Osteoblast (primary cell): ENCODE results near the gene CDC14A. TPM values are rescaled to one million over a fixed set of nuclear protein-coding genes. Genes with fewer than 3 reads are reported as not detected.

Experiments
- DNase-seq: peaks from one replicate; pipeline ENCODE4 v3.0.0; 2011; ENCODE audit warnings: low spot score, mixed read lengths; ENCODE audit not compliant: insufficient read length; ENCODE audit errors: missing footprints
- H2AFZ ChIP-seq: 2 replicates; pipeline ENCODE4 v1.6.0; 2011; ENCODE audit warnings: mild to moderate bottlenecking, low read length
- H3K27ac ChIP-seq: 2 replicates; pipeline ENCODE4 v1.5.1; 2011; ENCODE audit warnings: mild to moderate bottlenecking, low read depth, low read length, moderate library complexity
- H3K27me3 ChIP-seq: 2 replicates; pipeline ENCODE4 v1.6.0; 2012; ENCODE audit warnings: mild to moderate bottlenecking, control low read depth, inconsistent platforms, low read length, moderate library complexity; ENCODE audit not compliant: insufficient read depth
- H3K36me3 ChIP-seq: 2 replicates; pipeline ENCODE4 v1.5.1; 2011; ENCODE audit warnings: mild to moderate bottlenecking, low read length, control low read depth, moderate library complexity; ENCODE audit not compliant: insufficient read depth
- H3K4me1 ChIP-seq: 2 replicates; pipeline ENCODE4 v1.5.1; 2011; ENCODE audit warnings: mild to moderate bottlenecking, low read length, control low read depth, moderate library complexity; ENCODE audit not compliant: insufficient read depth
- H3K4me2 ChIP-seq: 2 replicates; pipeline ENCODE4 v1.6.0; 2011; ENCODE audit warnings: mild to moderate bottlenecking, low read length; ENCODE audit not compliant: insufficient read depth
- H3K4me3 ChIP-seq: fragments of 200-600 bp; sonication (generic); 3 replicates; pipeline ENCODE4 v1.5.1; 2012; ENCODE audit warnings: mild to moderate bottlenecking, low read length, inconsistent platforms; ENCODE audit not compliant: insufficient read depth
- H3K79me2 ChIP-seq: 2 replicates; pipeline ENCODE4 v1.6.0; 2012; ENCODE audit warnings: mild to moderate bottlenecking, low read length, control low read depth, inconsistent platforms; ENCODE audit not compliant: insufficient read depth
- H3K9me3 ChIP-seq: 2 replicates; pipeline ENCODE4 v1.5.1; 2011; ENCODE audit warnings: low read depth, low read length, control low read depth
- H4K20me1 ChIP-seq: 2 replicates; pipeline ENCODE4 v1.6.0; 2012; ENCODE audit warnings: mild to moderate bottlenecking, low read length, control low read depth; ENCODE audit not compliant: insufficient read depth
- total RNA-seq: library from RNA; depleted of rRNA; stranded (reverse); fragments of >200 nt; gene quantifications from 2 replicates; pipeline ENCODE4 v1.2.3, GENCODE V29; 2012
- TF ChIP-seq, protein P1 (sequence below): IDR thresholded peaks from 2 replicates; pipeline ENCODE4 v1.5.1; 2011; ENCODE audit warnings: mild to moderate bottlenecking, low read depth, low read length, moderate library complexity; ENCODE audit errors: extremely low read depth

Gene CDC14A
- total RNA-seq, 1 donor, result 6.9 TPM

DNA sequence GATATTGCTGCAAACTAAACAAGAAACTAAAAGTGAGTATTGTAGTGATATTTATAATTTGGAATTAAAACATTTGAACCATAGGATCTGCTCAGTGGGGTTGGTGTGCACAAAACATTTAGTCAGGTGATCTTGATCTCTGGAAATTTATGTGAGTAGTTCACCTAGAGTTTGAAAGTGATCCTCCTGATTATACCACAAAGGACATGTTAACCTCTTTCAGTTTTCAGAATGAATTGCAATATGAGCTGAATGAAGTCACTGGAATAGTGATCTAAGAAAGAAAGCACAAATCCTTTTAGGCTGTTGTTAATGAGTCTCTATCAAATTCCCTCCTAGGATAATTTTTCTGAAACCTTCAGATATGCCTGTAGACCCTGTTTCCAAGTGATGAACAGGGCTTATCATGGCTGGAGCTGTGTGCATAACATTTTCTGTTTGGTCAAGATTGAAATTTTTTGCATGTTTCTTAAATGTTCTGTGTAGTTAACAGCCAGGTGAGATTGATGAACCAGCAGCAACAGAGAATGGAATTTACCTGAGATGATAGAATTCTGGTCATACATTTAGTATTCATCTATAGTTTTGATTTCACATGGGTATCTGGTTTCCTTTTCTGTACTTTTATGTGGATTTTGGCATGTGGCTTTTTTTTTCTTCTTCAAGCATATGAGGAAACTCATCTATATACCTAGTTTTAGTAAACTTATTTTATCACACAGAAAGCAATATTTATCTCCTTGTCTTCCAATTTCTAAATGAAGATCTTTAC is 25.5 kb downstream of the CDC14A start:
- TF ChIP-seq, protein P1, sequence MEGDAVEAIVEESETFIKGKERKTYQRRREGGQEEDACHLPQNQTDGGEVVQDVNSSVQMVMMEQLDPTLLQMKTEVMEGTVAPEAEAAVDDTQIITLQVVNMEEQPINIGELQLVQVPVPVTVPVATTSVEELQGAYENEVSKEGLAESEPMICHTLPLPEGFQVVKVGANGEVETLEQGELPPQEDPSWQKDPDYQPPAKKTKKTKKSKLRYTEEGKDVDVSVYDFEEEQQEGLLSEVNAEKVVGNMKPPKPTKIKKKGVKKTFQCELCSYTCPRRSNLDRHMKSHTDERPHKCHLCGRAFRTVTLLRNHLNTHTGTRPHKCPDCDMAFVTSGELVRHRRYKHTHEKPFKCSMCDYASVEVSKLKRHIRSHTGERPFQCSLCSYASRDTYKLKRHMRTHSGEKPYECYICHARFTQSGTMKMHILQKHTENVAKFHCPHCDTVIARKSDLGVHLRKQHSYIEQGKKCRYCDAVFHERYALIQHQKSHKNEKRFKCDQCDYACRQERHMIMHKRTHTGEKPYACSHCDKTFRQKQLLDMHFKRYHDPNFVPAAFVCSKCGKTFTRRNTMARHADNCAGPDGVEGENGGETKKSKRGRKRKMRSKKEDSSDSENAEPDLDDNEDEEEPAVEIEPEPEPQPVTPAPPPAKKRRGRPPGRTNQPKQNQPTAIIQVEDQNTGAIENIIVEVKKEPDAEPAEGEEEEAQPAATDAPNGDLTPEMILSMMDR, result no peak
- no peaks in the 10 kb centered on the region for H3K27me3 ChIP-seq
- H2AFZ ChIP-seq, result no peak overlapping the region
- H3K4me2 ChIP-seq, result no peak overlapping the region
- H4K20me1 ChIP-seq, result no peaks in the 10 kb centered on the region
- H3K9me3 ChIP-seq, result no peaks in the 10 kb centered on the region
- no peaks in the 10 kb centered on the region for H3K4me1 ChIP-seq
- H3K79me2 ChIP-seq, result no peaks in the 10 kb centered on the region
- no peak overlapping the region for H3K27ac ChIP-seq
- DNase-seq, result no peak
- H3K4me3 ChIP-seq, result no peak overlapping the region
- H3K36me3 ChIP-seq, result no peaks in the 10 kb centered on the region

- no peak overlapping the region for H3K4me2 ChIP-seq
- no peaks in the 10 kb centered on the region for H3K27me3 ChIP-seq
- no peak for DNase-seq
Observed at GRCh38 chr1:100378956-100379355, 26.6 kb downstream of the CDC14A start.

GRCh38 chr1:100380635-100381034 is 28.3 kb downstream of the CDC14A start:
- H3K4me1 ChIP-seq, result no peaks in the 10 kb centered on the region
- no peaks in the 10 kb centered on the region for H3K9me3 ChIP-seq
- H3K4me3 ChIP-seq, result no peak overlapping the region
- H4K20me1 ChIP-seq, result no peaks in the 10 kb centered on the region
- no peak overlapping the region for H2AFZ ChIP-seq
- no peaks in the 10 kb centered on the region for H3K27me3 ChIP-seq
- no peak overlapping the region for H3K27ac ChIP-seq
- H3K79me2 ChIP-seq, result no peaks in the 10 kb centered on the region
- no peaks in the 10 kb centered on the region for H3K36me3 ChIP-seq
- no peak overlapping the region for H3K4me2 ChIP-seq
- TF ChIP-seq, protein P1, result no peak
- DNase-seq, result no peak

More at GRCh38 chr1:100378956-100379355, 26.6 kb downstream of the CDC14A start:
- no peaks in the 10 kb centered on the region for H3K9me3 ChIP-seq
- no peak overlapping the region for H2AFZ ChIP-seq
- no peaks in the 10 kb centered on the region for H3K79me2 ChIP-seq
- no peaks in the 10 kb centered on the region for H3K36me3 ChIP-seq
- H3K27ac ChIP-seq, result no peak overlapping the region
- no peaks in the 10 kb centered on the region for H4K20me1 ChIP-seq
- no peaks in the 10 kb centered on the region for H3K4me1 ChIP-seq
- TF ChIP-seq, protein P1, result no peak
- H3K4me3 ChIP-seq, result no peak overlapping the region

DNA sequence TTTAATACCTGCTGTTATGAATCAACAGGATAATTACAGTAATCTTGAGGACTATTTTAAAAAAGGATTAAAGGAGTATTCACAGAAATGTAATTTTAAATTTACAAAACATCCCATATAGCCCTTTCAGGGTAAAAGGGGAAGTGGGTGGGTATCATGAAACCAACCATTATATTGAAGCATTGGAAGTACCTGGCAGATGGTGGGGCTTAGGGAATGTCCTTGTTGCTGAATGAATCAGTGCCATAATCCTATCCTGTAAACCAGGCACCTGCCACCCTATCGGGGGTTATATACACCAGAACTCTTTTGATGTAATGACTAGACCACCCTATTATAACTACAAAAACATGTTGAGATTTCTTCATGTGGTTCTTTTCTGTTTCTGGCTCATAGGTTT is 30.4 kb downstream of the CDC14A start:
- no peaks in the 10 kb centered on the region for H3K27me3 ChIP-seq
- H3K27ac ChIP-seq, result no peak overlapping the region
- H3K4me2 ChIP-seq, result no peak overlapping the region
- no peak overlapping the region for H2AFZ ChIP-seq
- H3K9me3 ChIP-seq, result no peaks in the 10 kb centered on the region
- no peaks in the 10 kb centered on the region for H3K36me3 ChIP-seq
- no peaks in the 10 kb centered on the region for H3K79me2 ChIP-seq
- peaks cover 7% of the 10 kb centered on the region for H3K4me1 ChIP-seq
- DNase-seq, result no peak
- no peaks in the 10 kb centered on the region for H4K20me1 ChIP-seq
- no peak overlapping the region for H3K4me3 ChIP-seq
- TF ChIP-seq, protein P1, result no peak
